Skeletal muscle cell (primary cell): ENCODE measurements around the gene RALGAPB.
"Not testable (repeated sequence)": the region's sequence is repeated elsewhere in the genome, so short reads cannot be mapped to it uniquely, and the experiment has no call there.

ENCODE experiments used
- DNase-seq: peaks from one replicate; pipeline ENCODE4 v3.0.0-alpha.2; 2010; ENCODE audit warnings: low read depth
- H3K4me3 ChIP-seq: 2 replicates; pipeline ENCODE4 v1.5.1; 2011; ENCODE audit warnings: low read depth, mild to moderate bottlenecking, control low read depth, low read length, moderate library complexity

The RALGAPB gene

GRCh38 chr20:38473367-38473795 lies 738 bp downstream of the RALGAPB start:
- no peak for DNase-seq
- peak overlapping the region; percentile 89 for H3K4me3 ChIP-seq

GRCh38 chr20:38477747-38478146 lies 5.1 kb downstream of the RALGAPB start:
- H3K4me3 ChIP-seq = no peak overlapping the region
- DNase-seq = no peak

- no peak overlapping the region for H3K4me3 ChIP-seq
- DNase-seq = no peak
Observed at GRCh38 chr20:38479596-38479995, 7.0 kb downstream of the RALGAPB start.

GRCh38 chr20:38485041-38485440 lies 12.4 kb downstream of the RALGAPB start:
- H3K4me3 ChIP-seq = no peak overlapping the region
- DNase-seq = no peak

GRCh38 chr20:38489181-38489580 lies 16.5 kb downstream of the RALGAPB start:
- no peak for DNase-seq
- H3K4me3 ChIP-seq = no peak overlapping the region

GRCh38 chr20:38497246-38497935 lies 24.7 kb downstream of the RALGAPB start:
- DNase-seq = no peak
- H3K4me3 ChIP-seq = no peak overlapping the region

- H3K4me3 ChIP-seq = no peak overlapping the region
- no peak for DNase-seq
Observed at GRCh38 chr20:38498909-38499308, 26.3 kb downstream of the RALGAPB start.

GRCh38 chr20:38499366-38499765 lies 26.7 kb downstream of the RALGAPB start:
- no peak overlapping the region for H3K4me3 ChIP-seq
- no peak for DNase-seq

- H3K4me3 ChIP-seq = no peak overlapping the region
- DNase-seq = no peak
Observed at GRCh38 chr20:38501858-38502436, 29.3 kb downstream of the RALGAPB start.

GRCh38 chr20:38504368-38505090 lies 31.9 kb downstream of the RALGAPB start:
- H3K4me3 ChIP-seq = no peak overlapping the region
- DNase-seq = no peak

- no peak for DNase-seq
- H3K4me3 ChIP-seq = no peak overlapping the region
Observed at GRCh38 chr20:38505091-38505455, 32.4 kb downstream of the RALGAPB start.

GRCh38 chr20:38511726-38512125 lies 39.1 kb downstream of the RALGAPB start:
- not testable (repeated sequence) for DNase-seq, H3K4me3 ChIP-seq

GRCh38 chr20:38514185-38514584 lies 41.5 kb downstream of the RALGAPB start:
- H3K4me3 ChIP-seq = no peak overlapping the region
- DNase-seq = no peak

- DNase-seq = no peak
- H3K4me3 ChIP-seq = no peak overlapping the region
Observed at GRCh38 chr20:38514947-38515346, 42.3 kb downstream of the RALGAPB start.

- no peak overlapping the region for H3K4me3 ChIP-seq
- no peak for DNase-seq
Observed at GRCh38 chr20:38515631-38516030, 43.0 kb downstream of the RALGAPB start.

- DNase-seq = no peak
- H3K4me3 ChIP-seq = no peak overlapping the region
Observed at GRCh38 chr20:38519426-38519825, 46.8 kb downstream of the RALGAPB start.

GRCh38 chr20:38520261-38520660 lies 47.6 kb downstream of the RALGAPB start:
- DNase-seq = no peak
- H3K4me3 ChIP-seq = no peak overlapping the region

GRCh38 chr20:38523697-38524096 lies 51.1 kb downstream of the RALGAPB start:
- no peak overlapping the region for H3K4me3 ChIP-seq
- DNase-seq = peak; percentile 3

- no peak overlapping the region for H3K4me3 ChIP-seq
- no peak for DNase-seq
Observed at GRCh38 chr20:38528167-38528566, 55.5 kb downstream of the RALGAPB start.

- no peak for DNase-seq
- H3K4me3 ChIP-seq = no peak overlapping the region
Observed at GRCh38 chr20:38531021-38531420, 58.4 kb downstream of the RALGAPB start.

- H3K4me3 ChIP-seq = no peak overlapping the region
- DNase-seq = no peak
Observed at GRCh38 chr20:38534756-38535155, 62.1 kb downstream of the RALGAPB start.
